ENCODE results near the gene LITAF.
"Not testable (repeated sequence)": the region's sequence is repeated elsewhere in the genome, so short reads cannot be mapped to it uniquely, and the experiment has no call there.

Gene LITAF

DNA sequence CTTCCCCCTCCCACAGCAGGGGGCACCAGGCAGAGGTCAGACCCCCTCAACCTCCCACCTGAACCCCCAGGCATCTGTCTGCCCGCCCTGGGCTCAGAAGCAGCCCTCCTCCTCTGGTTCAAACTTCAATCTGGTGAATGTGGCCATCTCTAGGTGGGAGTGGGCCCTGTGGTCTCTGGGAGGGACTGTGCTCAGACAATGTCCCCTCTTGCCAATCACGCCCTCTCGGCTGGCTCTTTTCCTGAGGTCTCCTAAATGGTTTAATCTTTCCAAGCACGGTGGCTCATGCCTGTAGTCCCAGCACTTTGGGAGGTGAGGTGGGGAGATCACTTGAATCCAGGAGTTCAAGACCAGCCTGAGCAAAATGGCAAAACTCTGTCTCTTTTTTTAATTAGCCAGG is 15.2 kb downstream of the LITAF start:
- no peak for DNase-seq

DNA sequence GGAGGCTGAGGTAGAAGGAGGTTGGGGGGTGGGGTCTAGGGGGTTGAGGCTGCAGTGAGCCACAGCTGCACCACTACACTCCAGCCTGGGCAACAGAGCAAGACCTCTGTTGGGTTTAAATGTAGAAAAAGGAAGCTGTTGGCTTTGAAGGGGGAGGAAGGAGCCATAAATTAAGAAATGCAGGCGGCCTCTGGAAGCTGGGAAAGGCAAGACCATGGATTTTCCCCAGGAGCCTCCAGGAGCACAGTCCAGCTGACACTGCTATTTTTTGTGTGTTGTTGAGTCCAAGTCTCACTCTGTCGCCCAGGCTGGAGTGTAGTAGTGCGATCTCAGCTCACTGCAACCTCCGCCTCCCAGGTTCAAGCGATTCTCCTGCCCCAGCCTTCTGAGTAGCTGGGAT is 15.9 kb downstream of the LITAF start:
- DNase-seq, result no peak

DNA sequence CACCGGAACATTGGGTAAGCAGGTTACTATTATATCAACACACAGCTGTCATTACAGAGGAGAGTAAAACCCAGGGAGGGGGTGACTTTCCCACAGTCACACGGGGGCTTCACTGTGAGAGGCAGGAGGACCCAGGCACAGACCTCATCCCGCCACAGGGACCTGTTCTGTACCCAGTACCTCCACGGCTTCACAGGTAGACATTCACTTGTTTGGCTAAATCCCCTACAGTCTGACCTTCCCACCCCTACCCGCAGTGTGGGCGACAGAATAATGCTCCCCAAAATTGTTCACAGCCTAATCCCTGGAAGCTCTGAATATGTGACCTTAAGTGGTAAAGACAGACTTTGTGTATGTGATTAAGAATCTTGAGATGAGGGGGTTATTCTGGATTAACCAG is 16.5 kb downstream of the LITAF start:
- DNase-seq, result no peak

DNA sequence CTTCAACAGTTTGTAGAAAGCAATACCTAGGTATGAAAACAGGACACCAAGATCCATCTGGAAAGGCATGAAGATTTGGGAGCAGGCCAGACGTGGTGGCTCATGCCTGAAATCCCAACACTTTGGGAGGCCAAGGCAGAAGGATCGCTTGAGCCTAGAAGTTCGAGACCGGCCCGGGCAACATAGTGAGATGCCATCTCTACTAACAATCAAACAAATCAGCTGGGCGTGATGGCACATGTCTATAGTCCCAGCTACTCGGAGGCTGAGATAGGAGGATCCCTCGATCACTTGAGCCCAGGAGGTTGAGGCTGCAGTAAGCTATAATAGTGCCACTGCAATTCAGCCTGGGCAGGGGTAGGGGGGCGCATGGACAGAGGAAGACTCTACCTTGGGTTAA is 20.3 kb downstream of the LITAF start:
- no peak for DNase-seq

DNA sequence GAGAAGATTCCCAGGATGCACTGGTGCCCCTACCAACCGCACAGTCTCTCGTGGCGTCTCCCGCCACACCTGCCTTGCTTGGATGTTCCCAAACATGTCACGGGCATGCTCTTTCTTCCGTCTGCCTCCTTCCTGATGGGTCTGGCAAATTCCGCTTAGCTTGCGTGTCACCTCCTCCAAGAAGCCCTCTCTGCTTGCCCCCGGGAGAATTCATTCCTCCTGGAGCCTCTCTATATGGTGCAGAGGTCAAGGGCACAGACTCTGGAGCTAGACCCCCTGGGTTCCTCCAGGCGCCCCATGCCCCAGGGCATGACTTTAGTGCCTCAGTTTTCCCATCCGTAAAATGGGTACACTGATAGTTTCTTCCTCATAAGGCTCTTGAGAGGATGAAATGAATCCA is 21.1 kb downstream of the LITAF start:
- DNase-seq, result no peak

GRCh38 chr16:11564046-11564926 is 22.4 kb downstream of the LITAF start:
- no peak for DNase-seq

- no peak for DNase-seq
Measured at GRCh38 chr16:11563493-11564040, 23.2 kb downstream of the LITAF start.

GRCh38 chr16:11562941-11563340 is 23.8 kb downstream of the LITAF start:
- no peak for DNase-seq

DNA sequence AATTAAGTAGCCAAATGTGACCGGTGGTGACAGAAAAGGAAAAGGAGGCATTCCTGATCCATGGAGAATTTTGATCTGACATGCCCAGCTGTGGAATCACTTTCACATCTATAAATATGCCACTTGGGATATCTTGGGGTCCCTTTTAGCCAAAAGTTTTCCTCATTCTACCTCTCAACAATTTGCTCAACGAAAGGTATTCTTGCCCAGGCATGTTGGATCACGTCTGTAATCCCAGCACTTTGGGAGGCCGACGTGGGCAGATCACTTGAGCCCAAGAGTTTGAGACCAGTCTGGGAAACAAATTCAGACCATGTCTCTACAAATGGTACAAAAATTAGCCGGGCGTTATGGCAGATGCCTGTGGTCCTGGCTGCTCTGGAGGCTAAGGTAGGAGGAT is 24.3 kb downstream of the LITAF start:
- DNase-seq, result no peak

- no peak for DNase-seq
Measured at GRCh38 chr16:11561856-11562255, 24.9 kb downstream of the LITAF start.

- DNase-seq, result no peak
Measured at GRCh38 chr16:11561454-11561805, 25.3 kb downstream of the LITAF start.

DNA sequence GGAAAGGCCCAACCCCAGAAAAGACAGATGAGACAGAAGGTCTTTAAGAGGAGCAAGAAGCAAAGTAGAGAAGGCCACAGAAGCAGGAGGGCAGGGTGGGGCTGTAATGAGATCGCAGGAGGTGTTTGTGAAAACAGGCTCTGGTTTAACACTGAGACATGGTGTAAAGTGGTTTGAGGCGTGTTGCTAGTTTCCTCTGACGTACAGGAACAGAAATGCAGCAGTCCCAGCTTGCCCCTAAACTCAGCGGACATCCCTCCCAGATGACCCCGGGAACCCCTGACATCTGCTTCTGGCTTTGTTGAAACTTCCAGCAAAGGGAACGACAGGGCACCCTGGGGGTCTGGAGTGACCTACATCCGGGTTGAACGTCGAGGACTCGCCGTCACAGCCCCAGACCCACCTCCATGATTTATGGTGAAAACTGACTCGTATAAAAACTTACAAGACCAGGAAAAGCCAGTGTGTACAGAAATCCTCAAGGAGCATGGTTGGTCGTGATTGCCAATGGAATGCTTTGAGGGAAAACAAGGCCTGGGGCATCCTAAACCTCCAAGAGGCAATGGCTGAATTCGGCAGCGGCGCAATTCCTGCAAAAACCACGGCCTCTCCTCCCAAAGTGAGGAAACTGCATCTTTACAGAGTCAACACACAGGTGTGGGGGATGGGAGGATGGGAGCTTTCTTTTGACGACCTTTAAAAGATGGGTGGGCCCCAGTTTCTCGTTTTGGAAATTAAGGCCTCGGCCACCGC is 25.8 kb downstream of the LITAF start:
- peak; percentile 33 for DNase-seq

DNA sequence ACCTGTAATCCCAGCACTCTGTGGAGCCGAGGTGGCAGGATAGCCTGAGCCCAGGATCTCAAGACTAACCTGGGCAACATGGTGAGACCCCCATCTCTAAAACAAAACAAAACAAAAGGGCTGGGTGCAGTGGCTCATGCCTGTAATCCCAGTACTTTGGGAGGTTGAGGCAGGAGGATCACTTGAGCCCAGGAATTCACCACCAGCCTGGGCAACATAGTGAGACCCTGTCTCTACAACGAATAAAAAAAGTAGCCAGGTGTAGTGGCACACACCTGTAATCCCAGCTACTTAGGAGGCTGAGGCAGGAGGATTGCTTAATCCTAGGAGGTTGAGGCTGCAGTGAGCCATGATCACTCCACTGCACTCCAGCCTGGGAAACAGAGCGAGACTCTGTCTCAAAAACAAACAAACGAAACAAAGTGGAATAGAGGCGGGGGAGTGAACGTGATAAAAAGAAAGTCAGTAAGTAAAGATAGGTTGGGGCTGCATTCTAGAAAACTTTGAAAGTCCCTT is 28.4 kb downstream of the LITAF start:
- not testable (repeated sequence) for DNase-seq

- no peak for DNase-seq
Measured at GRCh38 chr16:11557801-11558200, 28.9 kb downstream of the LITAF start.

GRCh38 chr16:11556945-11557720 is 29.6 kb downstream of the LITAF start:
- DNase-seq, result no peak

DNA sequence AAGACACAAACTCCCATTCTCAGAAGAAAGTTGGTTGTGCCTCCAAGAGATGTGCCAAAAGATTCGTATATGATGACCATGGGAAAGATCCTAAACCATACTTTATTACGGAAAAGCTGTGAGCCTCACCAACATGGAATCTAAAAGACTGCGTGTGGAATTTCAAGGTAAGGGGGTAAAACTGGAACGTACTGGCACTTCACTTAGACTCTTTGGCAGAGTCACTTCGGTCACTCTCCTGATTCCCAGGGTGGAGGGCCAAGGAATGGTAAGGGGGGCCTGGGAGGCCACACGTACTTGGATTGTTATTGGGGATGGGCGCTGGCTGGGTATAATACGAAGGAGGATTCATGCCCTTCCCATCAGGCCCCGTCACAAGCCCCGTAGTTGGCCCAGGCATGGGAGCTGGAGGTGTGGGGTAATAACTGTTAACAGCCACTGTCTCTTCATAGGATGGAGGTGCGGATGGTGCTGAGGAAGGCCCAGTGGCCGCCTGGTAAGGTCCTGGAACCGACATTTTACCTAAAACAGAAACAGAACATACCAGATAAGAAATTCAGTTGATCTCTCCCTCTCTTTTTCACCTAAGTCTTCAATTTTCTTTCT is 30.4 kb downstream of the LITAF start:
- no peak for DNase-seq

DNA sequence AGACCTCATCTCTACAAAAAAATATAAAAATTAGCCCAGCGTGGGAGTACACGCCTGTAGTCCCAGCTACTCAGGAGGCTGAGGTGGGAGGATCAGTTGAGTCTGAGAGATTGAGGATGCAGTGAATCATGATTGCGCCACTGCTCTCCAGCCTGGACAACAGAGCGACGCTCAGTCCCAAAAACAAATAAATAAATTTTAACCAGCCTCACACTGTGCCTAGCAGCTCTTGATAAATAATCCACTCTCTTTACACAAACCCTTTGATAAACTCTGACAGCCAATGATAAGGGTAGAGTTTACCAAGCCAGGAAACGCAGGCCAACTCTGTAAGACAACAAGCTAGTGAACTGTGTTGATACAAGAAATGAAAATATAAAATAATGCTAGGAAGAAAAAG is 32.7 kb downstream of the LITAF start:
- no peak for DNase-seq

DNA sequence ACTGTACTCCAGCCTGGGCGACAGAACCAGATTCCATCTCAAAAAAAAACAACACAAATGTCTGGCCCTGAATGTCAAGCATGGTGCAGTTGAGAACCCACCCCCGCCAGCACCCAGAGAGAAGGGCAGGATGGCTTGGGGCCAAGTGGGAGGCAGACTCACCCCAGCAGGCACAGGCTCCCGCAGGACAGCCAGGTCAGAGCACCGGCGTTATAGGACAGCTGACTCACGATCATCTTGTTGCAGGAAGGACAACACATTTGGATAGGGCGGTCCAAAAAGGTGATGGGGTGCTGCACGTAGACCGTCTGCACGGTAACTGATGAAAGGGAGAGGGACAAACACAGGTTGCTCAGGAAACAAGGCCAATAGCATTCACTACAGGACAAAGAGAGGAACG is 33.3 kb downstream of the LITAF start:
- no peak for DNase-seq

- DNase-seq, result no peak
Measured at GRCh38 chr16:11552440-11552839, 34.3 kb downstream of the LITAF start.

- no peak for DNase-seq
Measured at GRCh38 chr16:11551842-11552241, 34.9 kb downstream of the LITAF start.

DNA sequence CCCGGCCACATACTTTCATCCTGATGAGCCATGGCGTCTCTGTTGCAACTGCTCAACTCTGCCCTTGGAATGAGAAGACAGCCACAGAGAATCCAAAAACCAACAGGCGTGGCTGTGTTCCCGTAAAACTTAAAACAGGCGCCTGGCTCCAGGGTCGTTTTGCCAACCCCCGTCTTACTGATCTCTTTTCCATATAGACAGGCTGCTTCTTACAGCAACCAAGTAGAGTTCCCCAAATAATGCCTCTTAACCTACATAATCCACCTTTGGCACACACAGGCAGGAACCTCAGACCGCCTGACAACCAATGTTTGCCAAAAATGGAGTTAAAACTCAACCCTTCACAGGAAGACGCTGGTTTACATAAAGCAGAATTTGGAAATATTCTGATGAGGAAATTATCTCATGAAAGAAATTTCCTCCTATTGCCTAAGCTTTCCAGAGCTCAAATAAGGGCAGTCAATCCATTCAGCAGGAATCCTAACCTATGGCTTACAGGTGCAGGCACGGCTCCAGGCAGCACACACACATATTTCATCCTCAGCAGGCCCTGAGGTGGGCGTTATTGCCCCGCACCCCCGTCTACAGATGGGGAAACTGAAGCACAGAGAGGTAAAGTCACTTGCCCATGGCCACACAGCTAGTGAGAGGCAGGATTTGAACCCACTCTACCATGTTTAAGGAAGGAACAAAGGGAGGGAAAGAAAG is 35.8 kb downstream of the LITAF start:
- DNase-seq, result no peak

All from activated naive CD4-positive, alpha-beta T cell treated with anti-CD3 and anti-CD28 coated beads, Interleukin-2, amount 50 U/mL, for 16 hours (primary cell).